ENCODE data around the gene GOLM1.

Gene GOLM1

DNA sequence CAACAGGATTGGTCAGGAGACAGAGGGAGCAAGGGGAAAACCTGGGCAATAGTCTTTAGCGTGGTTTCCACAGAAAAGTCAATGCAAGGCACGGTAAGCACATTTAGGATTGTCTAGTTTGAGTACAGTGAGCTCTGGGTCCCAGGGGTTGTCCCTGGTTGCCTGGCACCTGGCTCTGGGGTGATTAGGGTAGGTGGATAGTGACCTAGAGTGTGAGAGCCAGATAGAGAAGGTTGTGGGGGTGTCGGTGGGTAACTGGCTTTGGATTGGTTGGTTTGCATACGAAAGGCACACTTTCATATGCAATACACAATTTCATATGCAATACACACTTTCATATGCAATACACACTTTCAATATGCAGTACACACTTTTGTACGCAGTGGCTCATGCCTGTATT lies 20.1 kb upstream of the GOLM1 start:
- peaks cover 15% of the 10 kb centered on the region for H3K27me3 ChIP-seq (ENCODE audit: control insufficient read depth, insufficient read depth, low read length)
- H3K4me1 ChIP-seq (ENCODE audit: control insufficient read depth, insufficient read depth, low read length): peaks cover 6% of the 10 kb centered on the region
- no peak overlapping the region for H3K4me3 ChIP-seq (ENCODE audit: low read depth, low read length)
- no peak overlapping the region for H3K9ac ChIP-seq (ENCODE audit: low read depth, low read length)
- no peak overlapping the region for H3K27ac ChIP-seq (ENCODE audit: low read depth, low read length)
- no peaks in the 10 kb centered on the region for H3K9me3 ChIP-seq (ENCODE audit: control insufficient read depth, insufficient read depth, low read length)
- no peaks in the 10 kb centered on the region for H3K36me3 ChIP-seq (ENCODE audit: control insufficient read depth, insufficient read depth, low read length)

DNA sequence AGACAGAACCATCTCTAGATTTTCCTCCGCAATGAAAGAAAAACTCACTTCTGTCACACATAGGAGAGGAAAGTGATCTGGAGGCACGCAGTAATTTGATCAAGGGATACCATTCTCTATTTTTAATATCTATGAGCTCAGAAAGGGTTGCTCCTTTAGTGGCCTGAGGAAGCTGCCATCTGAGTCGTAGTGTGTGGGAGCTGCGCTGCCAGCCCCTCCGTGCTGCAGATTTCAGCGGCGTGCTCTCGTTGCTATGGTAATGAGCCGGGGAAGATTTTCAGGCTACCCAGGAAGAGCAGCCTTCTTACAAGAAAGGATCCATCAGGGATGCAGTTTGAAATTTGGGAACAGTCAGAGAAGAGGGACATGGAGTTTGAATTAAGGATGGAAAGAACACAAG lies 17.1 kb upstream of the GOLM1 start:
- H3K9me3 ChIP-seq (ENCODE audit: control insufficient read depth, insufficient read depth, low read length): no peaks in the 10 kb centered on the region
- H3K27me3 ChIP-seq (ENCODE audit: control insufficient read depth, insufficient read depth, low read length): peaks cover 9% of the 10 kb centered on the region
- H3K9ac ChIP-seq (ENCODE audit: low read depth, low read length): no peak overlapping the region
- H3K4me3 ChIP-seq (ENCODE audit: low read depth, low read length): no peak overlapping the region
- H3K27ac ChIP-seq (ENCODE audit: low read depth, low read length): no peak overlapping the region
- H3K4me1 ChIP-seq (ENCODE audit: control insufficient read depth, insufficient read depth, low read length): no peaks in the 10 kb centered on the region
- no peaks in the 10 kb centered on the region for H3K36me3 ChIP-seq (ENCODE audit: control insufficient read depth, insufficient read depth, low read length)

DNA sequence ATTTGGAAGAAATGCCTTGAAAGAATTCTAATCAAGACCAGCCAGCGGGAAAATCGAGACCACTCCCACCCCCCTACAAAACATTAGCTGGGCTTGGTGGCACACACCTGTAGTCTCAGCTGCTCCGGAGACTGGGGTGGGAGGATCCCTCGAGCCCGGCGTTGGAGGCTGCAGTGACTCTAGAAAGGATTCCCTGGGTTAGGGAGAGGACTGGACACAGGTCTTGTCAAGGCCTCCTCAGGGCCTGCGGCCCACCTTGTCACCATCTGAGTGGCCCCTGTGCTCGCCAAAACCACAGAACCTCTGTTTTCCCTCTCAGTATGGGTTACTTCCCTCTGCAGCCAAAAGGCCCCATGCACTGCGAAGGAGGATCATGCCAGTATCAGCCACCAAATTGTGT lies 16.5 kb upstream of the GOLM1 start:
- Histone ChIP-seq H3K27me3 (ENCODE audit: control insufficient read depth, insufficient read depth, low read length) (peaks cover 6% of the 10 kb centered on the region), H3K9ac (ENCODE audit: low read depth, low read length) (no peak overlapping the region)

DNA sequence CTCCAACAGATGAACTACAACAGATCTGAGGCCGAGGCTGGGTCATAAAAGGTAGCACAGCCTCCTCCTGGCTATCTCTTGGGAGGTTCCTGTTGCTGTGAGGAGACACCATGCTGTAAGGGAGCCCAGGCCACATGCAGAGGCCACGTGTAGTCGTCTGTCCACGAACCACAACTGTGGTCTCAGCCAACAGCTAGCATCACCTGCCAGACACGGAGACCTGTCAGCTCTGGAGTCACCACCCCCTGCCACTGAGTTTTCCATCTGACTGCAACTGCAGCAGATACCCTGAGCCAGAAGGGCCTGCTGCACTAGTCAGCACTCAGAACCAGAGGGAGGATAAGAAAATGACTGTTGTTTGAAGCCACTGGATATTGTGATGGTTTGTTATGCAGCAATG lies 12.7 kb upstream of the GOLM1 start:
- Histone ChIP-seq H3K4me3 (ENCODE audit: low read depth, low read length) (no peak overlapping the region), H3K9ac (ENCODE audit: low read depth, low read length) (no peak overlapping the region), H3K27me3 (ENCODE audit: control insufficient read depth, insufficient read depth, low read length) (no peaks in the 10 kb centered on the region), H3K4me1 (ENCODE audit: control insufficient read depth, insufficient read depth, low read length) (no peaks in the 10 kb centered on the region), H3K36me3 (ENCODE audit: control insufficient read depth, insufficient read depth, low read length) (no peaks in the 10 kb centered on the region), H3K27ac (ENCODE audit: low read depth, low read length) (no peak overlapping the region), H3K9me3 (ENCODE audit: control insufficient read depth, insufficient read depth, low read length) (no peaks in the 10 kb centered on the region)

More for the DNA sequence above, 16.5 kb upstream of the GOLM1 start:
- Histone ChIP-seq H3K4me1 (ENCODE audit: control insufficient read depth, insufficient read depth, low read length) (no peaks in the 10 kb centered on the region), H3K36me3 (ENCODE audit: control insufficient read depth, insufficient read depth, low read length) (no peaks in the 10 kb centered on the region), H3K27ac (ENCODE audit: low read depth, low read length) (no peak overlapping the region), H3K9me3 (ENCODE audit: control insufficient read depth, insufficient read depth, low read length) (no peaks in the 10 kb centered on the region), H3K4me3 (ENCODE audit: low read depth, low read length) (no peak overlapping the region)

DNA sequence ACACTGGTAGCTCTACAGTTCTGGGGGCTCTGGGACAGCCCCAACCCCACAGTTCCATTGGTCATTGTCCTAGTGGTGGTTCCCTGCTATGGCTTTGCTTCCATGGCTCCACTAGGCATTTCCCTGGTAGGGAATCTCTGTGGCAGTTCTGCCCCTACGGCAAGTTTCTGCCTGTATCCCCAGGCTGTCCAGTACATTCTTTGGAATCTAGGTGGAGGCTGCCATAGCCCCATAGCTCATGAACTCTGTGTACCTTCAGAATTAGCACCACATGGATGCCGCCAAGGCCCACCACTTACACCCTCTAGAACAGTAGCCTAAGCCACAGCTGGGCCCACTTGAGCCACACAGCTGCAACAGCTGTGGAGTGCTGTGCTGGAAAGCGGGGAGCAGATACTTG lies 3.3 kb upstream of the GOLM1 start:
- Histone ChIP-seq H3K9ac (ENCODE audit: low read depth, low read length) (no peak overlapping the region), H3K4me3 (ENCODE audit: low read depth, low read length) (no peak overlapping the region), H3K27ac (ENCODE audit: low read depth, low read length) (no peak overlapping the region), H3K9me3 (ENCODE audit: control insufficient read depth, insufficient read depth, low read length) (no peaks in the 10 kb centered on the region), H3K36me3 (ENCODE audit: control insufficient read depth, insufficient read depth, low read length) (no peaks in the 10 kb centered on the region), H3K27me3 (ENCODE audit: control insufficient read depth, insufficient read depth, low read length) (peaks cover 38% of the 10 kb centered on the region), H3K4me1 (ENCODE audit: control insufficient read depth, insufficient read depth, low read length) (peaks cover 12% of the 10 kb centered on the region)

DNA sequence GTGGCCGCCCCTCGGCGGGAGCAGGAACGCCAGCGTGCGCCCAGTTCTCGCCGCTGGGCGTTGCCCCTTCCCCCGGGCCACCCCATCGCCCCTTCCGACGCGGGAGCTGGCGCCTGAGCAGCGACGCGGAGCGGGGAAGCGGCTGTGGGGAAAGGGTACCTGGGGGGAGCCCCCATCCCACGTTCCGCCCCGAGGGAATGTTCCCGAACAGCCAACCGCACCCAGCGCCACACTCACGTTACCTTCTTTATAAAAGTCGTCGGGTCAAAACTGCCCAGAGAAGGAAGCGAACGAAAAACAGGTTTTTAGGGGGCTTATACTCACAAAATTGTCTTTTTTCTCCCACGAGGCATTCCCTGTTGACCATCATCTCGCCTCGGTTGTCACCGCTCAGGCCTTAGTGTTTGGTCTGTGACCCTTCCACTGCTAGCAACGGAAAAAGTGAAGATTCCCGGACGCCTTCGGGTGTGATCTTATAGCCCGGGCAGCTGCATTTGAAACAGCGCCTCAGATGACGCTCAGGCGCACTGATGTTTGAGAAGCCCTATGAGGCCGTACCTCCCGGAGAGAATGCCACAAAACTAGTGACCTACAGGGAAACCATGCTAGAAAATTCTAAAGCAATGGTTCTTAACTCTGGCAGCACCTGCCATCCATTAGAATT lies 475 bp upstream of the GOLM1 start:
- 0 out of 2 replicates have a peak overlapping the region, but pooled peaks have one; percentile 1 for H3K9ac ChIP-seq (ENCODE audit: low read depth, low read length)
- H3K9me3 ChIP-seq (ENCODE audit: control insufficient read depth, insufficient read depth, low read length): no peaks in the 10 kb centered on the region
- peaks cover 38% of the 10 kb centered on the region for H3K27me3 ChIP-seq (ENCODE audit: control insufficient read depth, insufficient read depth, low read length)
- H3K4me3 ChIP-seq (ENCODE audit: low read depth, low read length): peak overlapping the region; percentile 80
- no peaks in the 10 kb centered on the region for H3K36me3 ChIP-seq (ENCODE audit: control insufficient read depth, insufficient read depth, low read length)
- peaks cover 29% of the 10 kb centered on the region for H3K4me1 ChIP-seq (ENCODE audit: control insufficient read depth, insufficient read depth, low read length)
- H3K27ac ChIP-seq (ENCODE audit: low read depth, low read length): no peak overlapping the region

DNA sequence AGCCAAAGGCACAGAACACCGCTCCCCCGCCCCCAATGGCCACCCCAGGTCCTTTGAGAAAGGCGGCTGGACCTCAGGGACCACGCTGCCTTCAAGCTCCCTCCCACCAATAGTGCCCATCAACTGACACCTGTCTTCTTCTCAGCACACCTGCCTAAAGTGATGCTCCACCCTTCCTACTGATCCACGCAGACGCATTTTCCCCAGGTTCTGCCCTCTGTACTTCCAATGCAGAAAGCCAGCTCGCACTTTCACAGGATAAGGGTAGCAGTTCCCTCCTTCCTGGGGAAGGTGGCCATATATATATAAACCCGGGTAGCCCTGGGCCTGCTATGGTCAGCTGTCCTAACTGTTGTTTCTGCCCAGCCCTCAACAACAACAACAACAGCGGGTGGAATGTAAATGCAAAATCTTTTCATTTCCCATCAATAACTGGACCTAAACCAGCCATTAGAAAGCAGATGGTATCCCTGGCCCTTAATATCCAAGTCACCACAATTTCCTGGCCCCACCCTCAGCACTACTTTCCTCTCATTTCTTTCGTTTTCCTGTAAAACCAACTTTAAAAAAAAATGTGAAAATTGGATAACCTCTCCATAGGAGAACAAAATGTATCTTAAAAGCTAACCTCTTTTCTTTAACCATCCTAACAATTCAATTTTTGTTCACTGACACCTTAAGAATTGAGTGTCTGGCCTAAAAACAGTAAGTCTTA lies 1.7 kb downstream of the GOLM1 start:
- no peak overlapping the region for H3K9ac ChIP-seq (ENCODE audit: low read depth, low read length)
- H3K27me3 ChIP-seq (ENCODE audit: control insufficient read depth, insufficient read depth, low read length): peaks cover 38% of the 10 kb centered on the region
- H3K9me3 ChIP-seq (ENCODE audit: control insufficient read depth, insufficient read depth, low read length): no peaks in the 10 kb centered on the region
- H3K4me1 ChIP-seq (ENCODE audit: control insufficient read depth, insufficient read depth, low read length): peaks cover 34% of the 10 kb centered on the region
- no peaks in the 10 kb centered on the region for H3K36me3 ChIP-seq (ENCODE audit: control insufficient read depth, insufficient read depth, low read length)
- H3K27ac ChIP-seq (ENCODE audit: low read depth, low read length): no peak overlapping the region
- H3K4me3 ChIP-seq (ENCODE audit: low read depth, low read length): peak overlapping the region; percentile 80

DNA sequence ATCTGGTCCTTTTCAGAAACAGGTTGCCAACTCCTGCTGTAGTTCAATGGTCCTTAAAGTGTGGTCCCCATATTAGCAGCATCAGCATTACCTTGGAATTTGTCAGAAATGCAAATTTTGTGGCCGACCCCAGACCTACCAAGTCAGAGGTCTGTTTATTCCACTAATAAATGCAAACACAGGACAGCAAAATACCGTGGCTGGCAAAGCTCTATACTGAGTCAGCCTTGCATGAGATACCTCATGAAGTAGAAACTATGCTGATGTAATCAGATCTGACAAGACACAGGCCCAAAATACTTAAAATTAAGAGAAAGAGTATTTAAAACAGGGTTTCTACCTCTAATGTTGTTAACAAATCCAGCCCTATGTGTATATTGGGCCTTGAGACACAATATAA lies 3.0 kb downstream of the GOLM1 start:
- Histone ChIP-seq H3K4me1 (ENCODE audit: control insufficient read depth, insufficient read depth, low read length) (peaks cover 34% of the 10 kb centered on the region), H3K9me3 (ENCODE audit: control insufficient read depth, insufficient read depth, low read length) (no peaks in the 10 kb centered on the region), H3K27me3 (ENCODE audit: control insufficient read depth, insufficient read depth, low read length) (peaks cover 31% of the 10 kb centered on the region), H3K4me3 (ENCODE audit: low read depth, low read length) (no peak overlapping the region), H3K36me3 (ENCODE audit: control insufficient read depth, insufficient read depth, low read length) (no peaks in the 10 kb centered on the region), H3K9ac (ENCODE audit: low read depth, low read length) (no peak overlapping the region), H3K27ac (ENCODE audit: low read depth, low read length) (no peak overlapping the region)

DNA sequence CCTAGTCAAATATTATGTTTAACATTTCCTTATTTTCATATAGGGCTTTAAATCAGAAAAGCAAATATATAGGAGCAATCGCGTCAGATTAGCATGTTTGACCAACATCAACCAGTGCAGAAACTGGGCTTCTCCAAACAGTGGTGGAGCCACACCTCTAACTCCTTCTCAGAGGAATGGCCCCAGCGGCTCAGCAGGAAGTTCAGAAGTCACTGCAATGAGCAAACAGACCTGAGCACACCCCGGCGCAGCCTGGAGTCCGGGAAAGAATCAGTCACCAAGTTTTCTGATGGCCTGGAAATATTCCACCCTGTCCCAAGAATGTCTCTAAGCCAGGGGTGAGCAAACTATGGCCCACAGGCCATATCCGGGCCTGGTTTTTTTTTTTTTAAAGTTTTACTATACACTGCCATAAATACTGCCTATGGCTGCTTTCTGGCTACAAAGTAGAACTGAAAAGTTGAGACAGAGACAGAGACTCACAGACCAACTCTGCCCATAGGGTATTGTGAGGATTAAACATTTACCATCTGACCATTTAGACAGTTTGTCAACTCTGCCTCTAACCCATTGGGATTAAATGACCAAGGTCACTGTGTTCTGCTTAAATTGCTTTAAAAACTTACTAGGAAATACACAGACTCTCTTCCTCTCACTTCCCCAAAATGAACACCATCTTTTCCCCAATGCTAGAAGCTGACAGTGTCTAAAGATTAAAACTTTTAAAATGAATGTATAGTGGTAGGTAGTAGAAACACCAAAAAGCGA lies 5.4 kb downstream of the GOLM1 start:
- Histone ChIP-seq H3K4me1 (ENCODE audit: control insufficient read depth, insufficient read depth, low read length) (peaks cover 30% of the 10 kb centered on the region), H3K36me3 (ENCODE audit: control insufficient read depth, insufficient read depth, low read length) (no peaks in the 10 kb centered on the region), H3K27me3 (ENCODE audit: control insufficient read depth, insufficient read depth, low read length) (peaks cover 14% of the 10 kb centered on the region), H3K9me3 (ENCODE audit: control insufficient read depth, insufficient read depth, low read length) (no peaks in the 10 kb centered on the region), H3K4me3 (ENCODE audit: low read depth, low read length) (no peak overlapping the region), H3K9ac (ENCODE audit: low read depth, low read length) (no peak overlapping the region), H3K27ac (ENCODE audit: low read depth, low read length) (peak overlapping the region; percentile 35)

DNA sequence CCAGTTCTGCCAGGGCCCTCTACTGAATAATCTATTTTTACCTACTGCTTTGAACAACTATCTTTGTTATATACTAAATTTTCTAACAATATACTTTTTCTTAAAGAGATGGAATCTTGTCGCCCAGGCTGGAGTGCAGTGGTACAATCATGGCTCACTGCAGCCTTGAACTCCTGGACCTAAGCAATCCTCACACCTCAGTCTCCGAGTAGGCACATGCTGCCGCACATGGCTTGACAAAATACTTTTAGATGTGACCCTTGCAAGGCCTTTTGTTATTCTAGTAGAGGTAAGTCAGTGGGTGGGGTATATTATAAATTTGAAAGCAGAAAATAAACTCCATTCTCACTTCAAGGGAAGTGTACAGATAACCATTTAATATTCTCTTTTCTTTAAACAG lies 7.9 kb downstream of the GOLM1 start:
- H3K27me3 ChIP-seq (ENCODE audit: control insufficient read depth, insufficient read depth, low read length): no peaks in the 10 kb centered on the region
- no peaks in the 10 kb centered on the region for H3K9me3 ChIP-seq (ENCODE audit: control insufficient read depth, insufficient read depth, low read length)
- H3K4me3 ChIP-seq (ENCODE audit: low read depth, low read length): no peak overlapping the region
- H3K9ac ChIP-seq (ENCODE audit: low read depth, low read length): no peak overlapping the region
- peaks cover 10% of the 10 kb centered on the region for H3K4me1 ChIP-seq (ENCODE audit: control insufficient read depth, insufficient read depth, low read length)
- no peaks in the 10 kb centered on the region for H3K36me3 ChIP-seq (ENCODE audit: control insufficient read depth, insufficient read depth, low read length)
- no peak overlapping the region for H3K27ac ChIP-seq (ENCODE audit: low read depth, low read length)

DNA sequence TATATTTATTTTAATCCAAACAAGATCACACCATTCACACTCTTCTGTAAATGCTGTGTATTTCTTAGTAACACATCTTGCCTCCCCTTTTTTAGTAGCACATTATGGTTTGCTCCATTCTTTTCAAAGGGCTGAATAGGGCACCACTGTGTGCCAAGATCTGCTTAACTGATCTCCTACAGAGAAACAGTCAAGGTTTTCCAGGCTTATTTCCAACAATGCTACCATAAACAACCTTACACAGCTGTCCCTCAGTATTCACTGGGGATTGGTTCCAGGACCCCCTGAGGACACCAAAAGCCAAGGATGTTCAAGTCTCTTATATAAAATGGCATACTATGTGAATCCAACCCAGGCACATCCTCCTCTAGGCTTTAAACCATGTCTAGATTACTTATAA lies 16.5 kb downstream of the GOLM1 start:
- peaks cover 12% of the 10 kb centered on the region for H3K36me3 ChIP-seq (ENCODE audit: control insufficient read depth, insufficient read depth, low read length)
- H3K9me3 ChIP-seq (ENCODE audit: control insufficient read depth, insufficient read depth, low read length): no peaks in the 10 kb centered on the region
- no peak overlapping the region for H3K27ac ChIP-seq (ENCODE audit: low read depth, low read length)
- H3K4me1 ChIP-seq (ENCODE audit: control insufficient read depth, insufficient read depth, low read length): peaks cover 24% of the 10 kb centered on the region; the same call in 1 of the 2 replicates
- H3K27me3 ChIP-seq (ENCODE audit: control insufficient read depth, insufficient read depth, low read length): no peaks in the 10 kb centered on the region
- no peak overlapping the region for H3K4me3 ChIP-seq (ENCODE audit: low read depth, low read length)
- H3K9ac ChIP-seq (ENCODE audit: low read depth, low read length): no peak overlapping the region

Measured in HUES48 (cell line).